Renal pelvis (tissue), 4 donors: ENCODE data around the gene CD22. TPM values are rescaled to one million over a fixed set of nuclear protein-coding genes. Genes with fewer than 3 reads are reported as not detected.

Experiments
- DNase-seq: peaks from one replicate; pipeline ENCODE4 v3.0.0-alpha.2; 2013
- polyA plus RNA-seq, 3 donors: library from polyadenylated mRNA; unstranded; fragments of 120-200 nt; gene quantifications; one replicate each; pipeline ENCODE4 v1.2.1, GENCODE V29; 2013; ENCODE audit not compliant: insufficient read length in 3 of 3

CD22 gene
- polyA plus RNA-seq, 3 donors, result 8.4 to 33.6 (median 15.5) TPM

DNA sequence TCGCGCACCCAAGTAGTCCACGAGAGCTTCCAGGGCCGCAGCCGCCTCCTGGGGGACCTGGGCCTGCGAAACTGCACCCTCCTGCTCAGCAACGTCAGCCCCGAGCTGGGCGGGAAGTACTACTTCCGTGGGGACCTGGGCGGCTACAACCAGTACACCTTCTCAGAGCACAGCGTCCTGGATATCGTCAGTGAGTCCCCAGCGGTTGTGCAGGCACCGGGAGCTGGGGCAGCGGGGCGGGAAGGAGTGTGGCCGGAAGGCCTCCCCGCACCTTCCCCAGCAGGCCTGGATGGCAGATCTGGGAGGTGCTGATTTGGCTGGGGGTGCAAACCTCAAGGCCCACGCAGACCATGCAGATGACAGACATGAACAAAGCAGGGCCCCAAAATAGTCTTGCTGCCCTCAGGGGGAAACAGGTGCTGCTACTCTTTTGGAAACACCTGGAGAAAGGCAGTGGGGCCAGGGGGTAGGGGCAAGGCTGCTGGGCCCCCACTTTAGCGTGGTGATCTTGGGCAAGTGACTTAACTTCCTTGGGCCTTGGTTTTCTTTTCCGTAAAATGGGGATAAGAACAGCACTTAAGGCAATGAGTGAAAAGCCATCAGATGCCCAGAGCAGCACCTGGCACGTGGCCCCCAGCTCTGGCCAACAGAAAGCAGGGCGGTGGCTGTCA is 33.1 kb upstream of the CD22 start:
- no peak for DNase-seq

DNA sequence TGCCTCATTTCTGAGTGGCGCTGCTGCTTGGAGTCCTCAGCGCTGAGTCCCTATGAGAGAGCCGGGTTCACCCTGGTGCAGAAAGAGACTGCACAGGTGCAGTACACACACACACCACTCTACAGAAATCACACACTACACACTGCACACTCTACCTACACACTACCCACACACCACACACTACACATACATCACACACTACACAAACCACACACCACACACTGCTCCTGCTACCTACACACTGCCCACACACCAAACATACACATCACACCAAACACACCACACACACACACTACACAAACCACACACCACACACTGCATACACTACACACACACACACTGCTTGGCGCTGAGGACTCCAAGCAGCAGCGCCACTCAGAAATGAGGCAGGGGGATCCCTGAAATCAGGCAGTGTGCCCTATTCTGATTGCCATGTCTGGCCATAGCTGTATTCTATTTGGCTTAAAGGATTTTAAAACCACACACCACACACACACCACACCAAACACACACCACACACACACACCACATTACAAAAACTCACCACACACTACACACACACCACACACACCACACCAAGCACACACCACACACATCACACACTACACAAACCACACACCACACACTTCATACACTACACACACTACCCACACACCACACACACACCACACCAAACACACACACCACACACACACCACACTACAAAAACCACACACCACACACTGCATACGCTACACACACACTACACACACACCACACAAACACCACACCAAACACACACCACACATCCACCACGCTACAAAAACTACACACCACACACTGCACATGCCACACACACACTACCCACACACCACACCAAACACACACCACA is 32.1 kb upstream of the CD22 start:
- DNase-seq, result no peak

DNA sequence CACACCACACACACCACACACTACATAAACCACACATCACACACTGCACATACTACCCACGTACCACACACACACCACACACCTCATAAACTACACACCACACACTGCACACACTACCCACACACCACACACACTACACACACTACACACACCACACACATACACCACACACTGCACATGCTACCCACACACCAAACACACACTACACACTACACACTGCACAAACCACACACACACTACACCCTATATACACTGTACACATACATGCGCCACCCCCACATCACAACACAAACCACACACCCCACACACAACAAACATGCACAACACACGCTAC is 31.5 kb upstream of the CD22 start:
- DNase-seq, result no peak

DNA sequence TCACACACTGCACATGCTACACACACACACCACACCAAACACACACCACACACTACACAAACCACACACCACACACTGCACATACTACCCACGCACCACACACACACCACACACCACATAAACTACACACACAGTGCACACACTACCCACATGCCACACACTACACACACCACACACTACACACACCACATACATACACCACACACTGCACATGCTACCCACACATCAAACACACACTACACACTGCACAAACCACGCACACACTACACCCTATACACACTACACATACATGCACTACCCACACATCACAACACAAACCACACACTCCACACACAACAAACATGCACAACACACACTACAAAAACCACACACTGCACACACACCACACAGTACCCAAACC is 31.1 kb upstream of the CD22 start:
- no peak for DNase-seq

DNA sequence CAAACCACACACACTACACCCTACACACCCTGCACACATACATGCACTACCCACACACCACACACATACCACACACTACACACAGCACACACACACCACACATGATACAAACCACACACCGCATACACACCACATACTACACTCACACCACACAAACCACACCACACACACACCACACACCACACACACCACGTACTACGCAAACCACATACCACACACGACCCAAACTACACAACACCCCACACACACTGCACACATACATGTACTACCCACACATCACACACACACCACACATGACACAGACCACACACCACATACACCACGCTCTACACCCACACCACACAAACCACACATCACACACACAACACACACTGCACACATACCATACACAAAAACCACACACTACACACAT is 30.4 kb upstream of the CD22 start:
- no peak for DNase-seq

DNA sequence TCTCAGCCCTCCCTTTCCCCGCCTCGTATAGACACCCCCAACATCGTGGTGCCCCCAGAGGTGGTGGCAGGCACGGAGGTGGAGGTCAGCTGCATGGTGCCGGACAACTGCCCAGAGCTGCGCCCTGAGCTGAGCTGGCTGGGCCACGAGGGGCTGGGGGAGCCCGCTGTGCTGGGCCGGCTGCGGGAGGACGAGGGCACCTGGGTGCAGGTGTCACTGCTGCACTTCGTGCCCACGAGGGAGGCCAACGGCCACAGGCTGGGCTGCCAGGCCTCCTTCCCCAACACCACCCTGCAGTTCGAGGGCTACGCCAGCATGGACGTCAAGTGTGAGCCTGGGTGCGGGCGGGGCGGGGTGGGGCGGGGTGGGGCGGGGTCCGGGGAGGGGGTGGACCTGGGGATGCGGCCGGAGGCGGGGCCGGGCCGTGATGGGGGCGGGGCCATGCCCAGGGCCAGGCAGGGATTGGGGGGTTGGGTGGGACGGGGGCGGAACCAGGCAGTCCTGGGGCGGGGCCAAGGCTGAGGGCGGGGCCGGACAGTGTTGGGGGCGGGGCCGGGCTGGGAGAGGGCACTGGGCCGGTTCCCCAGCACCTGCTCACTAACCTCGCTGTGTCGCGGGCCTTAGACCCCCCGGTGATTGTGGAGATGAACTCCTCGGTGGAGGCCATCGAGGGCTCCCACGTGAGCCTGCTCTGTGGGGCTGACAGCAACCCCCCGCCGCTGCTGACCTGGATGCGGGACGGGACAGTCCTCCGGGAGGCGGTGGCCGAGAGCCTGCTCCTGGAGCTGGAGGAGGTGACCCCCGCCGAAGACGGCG is 29.3 kb upstream of the CD22 start:
- DNase-seq, result no peak

DNA sequence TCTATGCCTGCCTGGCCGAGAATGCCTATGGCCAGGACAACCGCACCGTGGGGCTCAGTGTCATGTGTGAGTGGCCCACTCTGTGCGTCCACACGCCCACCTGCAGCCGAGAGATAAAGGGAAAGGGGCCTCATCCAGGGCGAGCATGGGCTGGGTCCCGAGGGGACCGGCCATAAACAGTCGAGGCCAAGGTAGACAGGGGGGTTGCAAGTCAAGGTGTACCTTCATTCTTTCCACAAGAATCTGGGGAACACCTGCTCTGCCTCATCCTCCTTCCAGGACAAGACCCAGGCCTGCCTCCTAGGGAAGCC is 28.7 kb upstream of the CD22 start:
- no peak for DNase-seq

DNA sequence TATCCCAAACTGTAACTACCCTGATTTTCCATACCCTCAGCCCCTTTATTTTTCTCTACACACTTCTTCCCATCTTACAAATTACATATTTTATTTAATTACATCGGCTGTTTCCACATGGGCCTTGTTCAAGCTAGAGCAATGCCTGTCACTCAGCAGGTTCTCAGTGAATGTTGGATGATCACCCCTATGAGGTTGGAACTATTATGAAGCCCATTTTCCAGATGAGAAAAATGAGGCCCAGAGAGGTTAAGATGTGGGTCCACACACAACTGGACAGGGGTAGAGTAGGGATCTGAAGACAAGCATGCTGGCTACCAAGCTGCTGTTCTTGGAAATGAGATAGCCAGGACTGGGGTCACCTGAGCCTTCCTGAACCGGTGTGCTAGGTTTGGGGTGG is 27.0 kb upstream of the CD22 start:
- DNase-seq, result no peak

DNA sequence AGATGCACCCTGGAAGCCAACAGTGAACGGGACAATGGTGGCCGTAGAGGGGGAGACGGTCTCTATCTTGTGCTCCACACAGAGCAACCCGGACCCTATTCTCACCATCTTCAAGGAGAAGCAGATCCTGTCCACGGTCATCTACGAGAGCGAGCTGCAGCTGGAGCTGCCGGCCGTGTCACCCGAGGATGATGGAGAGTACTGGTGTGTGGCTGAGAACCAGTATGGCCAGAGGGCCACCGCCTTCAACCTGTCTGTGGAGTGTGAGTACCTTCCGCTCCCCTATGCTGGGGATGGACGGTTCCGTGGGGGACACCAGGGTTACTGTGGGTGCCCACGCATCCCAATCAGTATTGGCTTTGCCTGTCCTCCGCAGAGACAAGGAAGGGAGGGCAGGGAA is 26.5 kb upstream of the CD22 start:
- DNase-seq, result no peak

DNA sequence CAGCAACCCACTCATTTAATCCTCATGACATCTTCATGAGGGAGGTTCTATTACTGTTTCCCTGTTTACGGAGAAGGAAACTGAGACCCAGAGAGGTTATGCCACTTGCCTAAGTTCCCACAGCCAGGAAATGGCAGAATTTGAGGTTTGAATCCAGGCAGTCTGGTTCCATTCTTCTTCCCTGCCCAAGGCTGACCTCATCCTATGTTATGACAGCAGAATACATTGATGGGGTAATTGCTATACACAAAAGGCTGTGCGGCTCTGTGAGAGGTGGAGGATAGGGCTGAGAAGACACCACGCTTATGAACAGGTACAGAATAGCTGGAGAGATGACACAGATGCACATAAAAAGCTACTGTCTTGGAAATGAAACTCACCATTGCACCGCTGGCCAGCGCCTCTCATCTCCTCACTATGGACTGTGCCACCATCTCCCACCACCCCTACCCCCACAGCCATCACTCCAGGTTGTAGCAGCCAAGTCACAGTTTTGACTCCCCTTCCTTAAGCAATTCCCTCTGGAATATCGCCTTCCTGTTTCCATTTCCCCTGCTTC is 25.6 kb upstream of the CD22 start:
- DNase-seq, result no peak

DNA sequence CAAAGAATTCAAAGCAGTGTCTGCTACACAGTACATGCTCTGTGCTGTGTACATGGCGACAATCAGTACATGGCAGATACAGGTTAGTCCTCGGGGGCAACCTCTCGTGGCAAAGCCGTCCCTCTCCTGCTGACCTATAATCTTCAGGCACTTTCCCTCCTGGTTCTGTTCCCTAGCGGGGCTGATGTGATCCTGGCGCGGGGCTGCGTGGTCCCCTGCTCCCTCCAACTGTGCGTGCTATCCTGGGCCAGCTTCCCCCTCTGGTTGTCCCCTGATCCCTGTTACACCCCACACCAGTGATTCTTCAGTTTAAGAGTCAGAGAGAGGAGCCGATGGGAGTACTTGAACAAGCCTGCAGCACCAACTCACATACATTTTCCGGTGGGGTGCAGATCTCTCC is 25.0 kb upstream of the CD22 start:
- no peak for DNase-seq

DNA sequence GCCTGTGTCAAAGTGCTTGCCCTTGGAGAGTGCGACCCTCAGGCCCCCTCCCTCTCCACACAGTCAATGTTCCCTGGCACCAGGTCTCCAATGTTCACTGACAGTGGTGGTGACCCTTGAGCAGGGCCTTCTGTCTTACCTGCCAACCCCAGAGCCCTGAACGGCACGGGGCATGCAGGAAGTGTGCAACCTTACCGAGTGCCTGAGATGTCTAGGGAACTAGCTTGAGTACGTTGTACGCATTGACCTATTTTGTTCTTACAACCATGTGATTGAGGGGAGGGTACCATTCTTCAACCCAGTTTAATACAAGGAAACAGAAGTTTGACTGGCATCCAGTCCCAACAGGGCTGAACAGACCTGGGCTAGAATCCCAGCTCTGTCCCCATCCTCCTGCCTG is 23.8 kb upstream of the CD22 start:
- no peak for DNase-seq

DNA sequence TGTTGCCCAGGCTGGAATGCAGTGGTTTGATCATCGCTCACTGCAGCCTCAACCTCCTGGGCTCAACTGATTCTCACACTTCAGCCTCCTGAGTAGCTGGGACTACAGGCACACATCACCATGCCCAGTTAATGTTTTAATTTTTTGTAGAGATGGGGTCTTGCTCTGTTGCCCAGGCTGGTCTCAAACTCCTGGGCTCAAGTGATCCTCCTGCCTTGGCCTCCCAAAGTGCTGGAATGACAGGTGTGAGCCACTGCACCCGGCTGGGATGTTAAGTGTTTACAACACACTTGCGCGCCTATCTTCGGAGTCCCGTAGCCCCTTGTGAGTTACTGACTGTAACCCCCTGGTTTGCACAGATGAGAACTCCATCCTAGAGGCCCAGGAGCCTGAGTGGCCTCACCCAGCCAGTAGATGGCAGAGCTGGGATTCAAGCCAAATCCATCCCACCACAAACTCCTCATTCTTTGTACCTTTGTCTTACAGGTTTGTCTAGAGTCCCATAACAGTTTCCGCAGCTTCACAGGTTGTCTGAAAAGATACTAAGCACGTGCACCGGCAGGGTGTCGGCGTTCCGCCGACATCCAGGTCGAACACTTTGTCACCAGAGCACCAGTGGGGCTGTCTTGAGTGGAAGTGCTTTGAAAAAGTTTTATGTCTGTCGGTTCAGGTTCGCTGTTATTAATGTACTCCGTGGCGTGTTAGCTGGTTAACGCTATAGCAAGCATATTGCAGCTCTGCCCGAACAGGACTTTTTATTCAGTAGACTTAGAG is 22.3 kb upstream of the CD22 start:
- DNase-seq, result no peak

DNA sequence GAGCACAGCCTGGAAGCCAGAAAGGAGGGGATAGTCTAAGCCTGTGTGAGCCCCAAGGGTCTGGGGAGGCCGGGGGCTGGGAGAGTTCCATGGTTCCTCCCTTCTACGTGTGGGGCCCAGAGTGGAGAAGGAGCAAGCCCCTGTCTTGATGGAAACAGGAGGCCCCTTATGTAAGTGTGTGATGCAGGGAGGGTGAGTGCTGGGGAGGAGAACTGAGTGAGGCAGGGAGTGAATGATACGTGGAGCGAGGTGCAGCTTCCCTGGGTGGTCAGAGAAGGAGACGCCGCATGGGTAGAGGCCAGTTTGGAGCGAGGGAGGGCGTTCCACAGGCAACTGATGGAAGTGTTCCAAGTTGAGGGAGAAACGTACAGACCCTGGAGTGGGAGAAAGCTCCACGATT is 21.1 kb upstream of the CD22 start:
- no peak for DNase-seq

DNA sequence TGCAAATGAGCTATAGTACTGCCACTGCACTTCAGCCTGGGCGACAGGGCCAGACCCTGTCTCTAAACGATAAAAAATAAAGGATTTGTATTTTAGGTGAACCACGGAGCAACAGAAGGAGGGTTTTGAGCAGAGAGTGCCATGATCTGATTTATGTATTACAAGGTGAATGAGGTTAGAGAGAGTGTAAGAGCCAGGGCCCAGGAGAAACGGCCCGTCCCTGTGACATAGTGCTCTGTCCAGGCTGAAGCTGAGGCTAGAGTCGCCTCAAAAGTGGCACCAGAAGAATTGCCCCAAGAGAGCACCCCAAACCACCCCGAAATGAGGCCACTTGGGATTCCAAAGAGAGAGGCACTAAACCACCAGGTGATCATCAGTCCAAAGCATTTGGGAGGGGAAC is 20.1 kb upstream of the CD22 start:
- DNase-seq, result no peak

DNA sequence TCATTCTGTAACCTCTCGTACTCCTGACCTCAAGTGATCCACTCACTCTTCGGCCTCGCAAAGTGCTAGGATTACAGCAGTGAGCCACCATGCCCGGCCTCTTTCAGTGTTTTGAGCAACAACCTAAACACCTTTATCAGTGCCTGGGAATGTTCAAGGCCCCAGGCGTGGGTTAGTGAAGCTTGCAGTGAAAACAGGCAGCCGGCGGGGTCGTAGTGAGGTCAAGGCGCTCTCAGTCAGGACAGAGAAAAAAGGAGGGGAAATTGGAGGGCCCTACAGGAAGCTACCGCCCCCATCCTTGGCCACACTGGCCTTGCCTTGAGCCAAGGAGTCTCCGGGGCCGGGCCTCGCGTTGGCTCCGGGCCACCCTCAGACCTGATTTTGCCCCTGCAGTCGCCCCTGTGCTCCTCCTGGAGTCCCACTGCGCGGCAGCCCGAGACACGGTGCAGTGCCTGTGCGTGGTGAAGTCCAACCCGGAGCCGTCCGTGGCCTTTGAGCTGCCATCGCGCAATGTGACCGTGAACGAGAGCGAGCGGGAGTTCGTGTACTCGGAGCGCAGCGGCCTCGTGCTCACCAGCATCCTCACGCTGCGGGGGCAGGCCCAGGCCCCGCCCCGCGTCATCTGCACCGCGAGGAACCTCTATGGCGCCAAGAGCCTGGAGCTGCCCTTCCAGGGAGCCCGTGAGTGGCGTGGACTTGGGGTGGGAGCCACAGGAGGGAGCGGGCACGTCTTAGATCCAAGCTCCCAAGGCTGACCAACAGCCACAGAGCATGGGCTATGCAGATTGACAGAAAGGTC is 19.3 kb upstream of the CD22 start:
- DNase-seq, result peak; percentile 87

DNA sequence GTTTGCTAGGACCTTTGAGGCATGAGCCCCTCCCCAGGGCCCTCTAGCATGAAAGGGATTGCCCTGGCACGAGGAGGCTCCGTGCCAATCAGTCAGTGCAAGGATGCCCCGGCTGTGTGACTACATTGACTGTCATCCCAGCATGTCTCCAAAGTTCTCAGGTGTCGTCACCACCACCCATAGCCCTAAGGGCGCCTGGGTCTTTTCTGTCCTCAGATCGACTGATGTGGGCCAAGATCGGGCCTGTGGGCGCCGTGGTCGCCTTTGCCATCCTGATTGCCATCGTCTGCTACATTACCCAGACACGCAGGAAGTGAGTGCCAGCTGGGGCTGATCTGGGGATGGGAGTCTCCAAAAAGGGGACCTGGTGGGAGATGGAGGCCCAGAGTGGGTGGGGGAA is 18.7 kb upstream of the CD22 start:
- no peak for DNase-seq

DNA sequence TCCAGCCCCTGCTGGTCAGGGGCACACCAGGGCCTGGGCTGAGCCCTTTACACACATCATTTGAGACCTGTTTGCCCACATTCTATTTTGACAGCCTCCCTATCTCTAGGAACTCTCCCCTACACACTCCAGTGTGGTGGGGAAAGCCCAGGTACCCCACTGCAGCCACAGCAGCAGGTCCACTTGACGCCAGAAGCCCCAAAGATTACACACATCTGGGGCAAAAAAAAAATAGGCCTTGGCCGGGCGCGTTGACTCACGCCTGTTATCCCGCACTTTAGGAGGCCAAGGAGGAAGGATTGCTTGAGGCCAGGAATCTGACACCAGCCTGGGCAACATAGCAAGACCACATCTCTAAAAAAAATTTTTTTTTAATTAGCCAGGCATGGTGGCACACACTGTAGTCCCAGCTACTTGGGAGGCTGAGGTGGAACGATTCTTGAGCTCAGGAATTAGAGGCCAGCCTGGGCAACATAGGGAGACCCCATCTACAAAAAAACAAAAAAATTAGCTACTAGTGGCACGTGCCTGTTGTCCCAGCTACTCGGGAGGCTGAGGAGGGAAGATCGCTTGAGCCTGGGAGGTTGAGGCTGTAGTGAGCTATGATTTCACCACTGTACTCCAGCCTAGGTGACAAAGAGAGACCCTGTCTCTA is 18.0 kb upstream of the CD22 start:
- DNase-seq, result no peak

DNA sequence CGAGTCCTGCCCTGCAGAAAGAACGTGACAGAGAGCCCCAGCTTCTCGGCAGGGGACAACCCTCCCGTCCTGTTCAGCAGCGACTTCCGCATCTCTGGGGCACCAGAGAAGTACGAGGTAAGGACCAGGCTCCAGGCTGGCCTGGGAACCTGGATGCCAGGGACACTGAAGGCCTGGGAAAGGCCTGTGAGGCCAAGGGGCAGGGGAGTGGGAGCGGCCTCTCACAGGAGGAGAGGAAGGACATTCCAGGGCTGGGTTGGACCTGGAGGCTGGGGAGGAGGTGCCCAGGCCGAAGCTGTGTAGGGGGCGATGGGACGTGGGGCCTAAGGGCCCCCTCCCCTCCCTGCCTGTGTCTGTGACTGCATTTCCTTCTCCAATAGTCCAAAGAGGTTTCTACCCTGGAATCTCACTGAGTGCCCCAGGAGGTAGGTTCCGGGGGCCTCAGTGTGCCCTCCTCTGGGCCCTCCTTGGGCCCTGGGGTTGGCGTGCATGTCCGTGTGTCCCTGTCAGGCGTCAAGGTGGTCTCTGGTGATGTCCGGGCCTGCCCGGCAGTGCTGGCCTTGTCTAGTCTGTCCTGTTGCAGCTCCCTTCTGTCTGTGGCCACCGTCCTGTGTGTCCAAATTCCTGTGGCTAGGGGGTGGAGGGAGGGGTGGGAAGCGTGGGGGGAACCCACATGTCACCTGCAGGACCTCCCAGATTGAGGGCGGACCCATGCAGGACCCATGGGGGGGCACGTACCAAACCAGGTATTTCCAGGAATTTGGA is 16.9 kb upstream of the CD22 start:
- no peak for DNase-seq

DNA sequence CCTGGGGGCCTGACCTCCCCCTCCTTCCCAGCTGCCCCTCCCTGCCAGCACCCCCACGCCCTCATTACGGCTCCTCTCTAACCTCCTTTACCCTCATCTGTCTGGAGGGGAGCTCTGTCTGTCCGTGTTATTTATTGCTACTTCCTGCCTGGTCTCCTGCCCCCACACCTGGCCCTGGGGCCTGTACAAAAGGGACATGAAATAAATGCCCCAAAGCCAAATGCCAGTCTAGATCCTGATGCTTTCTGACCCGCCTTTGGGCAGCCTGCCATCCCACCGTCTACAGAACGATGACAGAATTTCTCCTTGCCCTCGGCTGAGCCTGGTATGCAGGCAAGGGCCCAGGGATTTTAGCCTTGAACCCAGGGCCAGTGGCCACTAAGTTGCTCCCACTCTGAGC is 15.4 kb upstream of the CD22 start:
- no peak for DNase-seq
